HepG2 (cell line): Measurements from ENCODE around the gene KANSL1. TPM values are rescaled to one million over a fixed set of nuclear protein-coding genes. Genes with fewer than 3 reads are reported as not detected.
A peak's percentile ranks its signal among the peaks of the same experiment; 100 is the strongest.

ENCODE experiments used
- ATAD3A ChIP-seq: sonication (generic); formaldehyde crosslinking; IDR thresholded peaks from 2 replicates; pipeline ENCODE4 v1.4.0; 2020; ENCODE audit warnings: missing genetic modification reagents
- EED ChIP-seq: sonication (generic); formaldehyde crosslinking; IDR thresholded peaks from 2 replicates; pipeline ENCODE4 v1.5.0; 2020; ENCODE audit warnings: mild to moderate bottlenecking, missing genetic modification reagents
- HDAC6 ChIP-seq: fragments of 200-600 bp; sonication (generic); IDR thresholded peaks from 2 replicates; pipeline ENCODE4 v1.7.0; 2017; ENCODE audit warnings: mild to moderate bottlenecking, antibody characterized with exemption, low read length, low read depth
- HMGA1 ChIP-seq: sonication (generic); formaldehyde crosslinking; conservative IDR thresholded peaks from 2 replicates; pipeline ENCODE4 v1.4.0; 2020; ENCODE audit warnings: missing genetic modification reagents
- IKZF4 ChIP-seq: sonication (generic); formaldehyde crosslinking; IDR thresholded peaks from 2 replicates; pipeline ENCODE4 v1.5.1; 2020; ENCODE audit warnings: borderline replicate concordance, mild to moderate bottlenecking, low read depth, missing genetic modification reagents; ENCODE audit errors: not compliant biosample characterization
- KAT8 ChIP-seq: IDR thresholded peaks from 2 replicates; pipeline ENCODE4 v1.6.1; 2016; ENCODE audit warnings: missing genetic modification reagents, missing compliant biosample characterization
- MBNL3 ChIP-seq: fragments of 250-450 bp; sonication (Bioruptor Pico); conservative IDR thresholded peaks from 2 replicates; pipeline ENCODE4 v1.8.0; 2022; ENCODE audit warnings: mild to moderate bottlenecking, inconsistent platforms
- MXD3 ChIP-seq: IDR thresholded peaks from 2 replicates; pipeline ENCODE4 v1.6.1; 2016; ENCODE audit warnings: mild to moderate bottlenecking, missing biosample characterization, missing genetic modification reagents
- NFRKB ChIP-seq: fragments of 450-650 bp; IDR thresholded peaks from 2 replicates; pipeline ENCODE4 v1.6.1; 2017
- NR2C2 ChIP-seq: sonication (generic); formaldehyde crosslinking; IDR thresholded peaks from 2 replicates; pipeline ENCODE4 v1.4.0; 2020; ENCODE audit warnings: missing genetic modification reagents, mild to moderate bottlenecking, moderate library complexity, borderline replicate concordance
- PLRG1 ChIP-seq: fragments of 450-650 bp; conservative IDR thresholded peaks from 2 replicates; pipeline ENCODE4 v1.6.1; 2016
- SIN3B ChIP-seq: fragments of 150-350 bp; IDR thresholded peaks from 2 replicates; pipeline ENCODE4 v1.6.1; 2014; ENCODE audit warnings: low read length
- TP53 ChIP-seq: sonication (generic); formaldehyde crosslinking; conservative IDR thresholded peaks from 2 replicates; pipeline ENCODE4 v1.4.0; 2020; ENCODE audit warnings: missing genetic modification reagents
- TRIM22 ChIP-seq: fragments of 450-650 bp; IDR thresholded peaks from 2 replicates; pipeline ENCODE4 v1.6.1; 2017
- TSC22D2 ChIP-seq: sonication (generic); formaldehyde crosslinking; IDR thresholded peaks from 2 replicates; pipeline ENCODE4 v1.5.1; 2020; ENCODE audit warnings: missing genetic modification reagents, mild to moderate bottlenecking, borderline replicate concordance
- YEATS4 ChIP-seq: sonication (generic); formaldehyde crosslinking; IDR thresholded peaks from 2 replicates; pipeline ENCODE4 v1.4.0; 2020; ENCODE audit warnings: missing genetic modification reagents, borderline replicate concordance
- ZBTB33 ChIP-seq: sonication (generic); formaldehyde crosslinking; IDR thresholded peaks from 2 replicates; pipeline ENCODE4 v1.4.0; 2020; ENCODE audit warnings: missing genetic modification reagents
- ZFP36 ChIP-seq: fragments of 150-350 bp; IDR thresholded peaks from 2 replicates; pipeline ENCODE4 v1.6.1; 2018; ENCODE audit warnings: borderline replicate concordance, low read length, low read depth; ENCODE audit not compliant: partially characterized antibody
- ZNF264 ChIP-seq: sonication (generic); formaldehyde crosslinking; IDR thresholded peaks from 2 replicates; pipeline ENCODE4 v1.4.0; 2020; ENCODE audit warnings: missing genetic modification reagents
- ZNF513 ChIP-seq: sonication (generic); formaldehyde crosslinking; conservative IDR thresholded peaks from 2 replicates; pipeline ENCODE4 v1.5.0; 2020; ENCODE audit warnings: missing genetic modification reagents
- ZNF7 ChIP-seq: IDR thresholded peaks from 2 replicates; pipeline ENCODE4 v1.6.1; 2016; ENCODE audit warnings: missing biosample characterization, missing genetic modification reagents
- polyA plus RNA-seq, 8 experiments: library from polyadenylated mRNA; depleted of rRNA in 3 of 8; stranded (reverse) in 7 of 8; unstranded in 1 of 8; fragments of >200 nt; fragmentation: Illumina TruSeq in 4 of 8; extraction: Trizol in 4 of 8; gene quantifications; 2 replicates each; pipeline versions ENCODE4 v1.2.1 to v1.2.3, GENCODE V29; 2011 to 2016; ENCODE audit warnings: low read depth in 4 of 8, missing spikeins in 1 of 8, mixed read lengths in 1 of 8; ENCODE audit not compliant: insufficient read depth in 1 of 8
- total RNA-seq, 5 experiments: library from RNA; depleted of rRNA; stranded (reverse); fragments of >200 nt; fragmentation: Illumina TruSeq; extraction: Trizol; gene quantifications; 2 replicates each; pipeline ENCODE4 v1.2.3, GENCODE V29; 2016; ENCODE audit warnings: low read depth in 1 of 5
- TF ChIP-seq, protein P1 (sequence below), 2 experiments: sonication (generic) in 1 of 2; formaldehyde crosslinking in 1 of 2; IDR thresholded peaks; 2 replicates each; pipeline versions ENCODE4 v1.5.1 to v1.6.1; 2011 to 2020; ENCODE audit warnings: borderline replicate concordance in 1 of 2, low read depth in 1 of 2, low read length in 1 of 2, mild to moderate bottlenecking in 1 of 2, missing genetic modification reagents in 1 of 2, moderate library complexity in 1 of 2

KANSL1 gene
- total and polyA plus RNA-seq, 2 of the 13 experiments (the other 11 are each of a cell fraction or from before 2014, with no cell fraction given): 24.0 to 59.6 TPM

- TF ChIP-seq, protein P1, sequence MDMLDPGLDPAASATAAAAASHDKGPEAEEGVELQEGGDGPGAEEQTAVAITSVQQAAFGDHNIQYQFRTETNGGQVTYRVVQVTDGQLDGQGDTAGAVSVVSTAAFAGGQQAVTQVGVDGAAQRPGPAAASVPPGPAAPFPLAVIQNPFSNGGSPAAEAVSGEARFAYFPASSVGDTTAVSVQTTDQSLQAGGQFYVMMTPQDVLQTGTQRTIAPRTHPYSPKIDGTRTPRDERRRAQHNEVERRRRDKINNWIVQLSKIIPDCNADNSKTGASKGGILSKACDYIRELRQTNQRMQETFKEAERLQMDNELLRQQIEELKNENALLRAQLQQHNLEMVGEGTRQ (IDR thresholded peaks at IDR 0.05; ENCODE audit: low read depth, low read length): peak; percentile 79
- TF ChIP-seq, protein P1 (CRISPR knock-in tag; IDR thresholded peaks at IDR 0.05; ENCODE audit: borderline replicate concordance): peak; percentile 63; the same call in 1 of the 2 replicates
- TF ChIP-seq HMGA1 (CRISPR knock-in tag): no peak
- TF ChIP-seq PLRG1: no peak
- no peak for TF ChIP-seq ZNF7 (CRISPR knock-in tag)
- no peak for TF ChIP-seq NFRKB
- TF ChIP-seq MBNL3 (CRISPR knock-in tag): no peak
- no peak for TF ChIP-seq ZBTB33 (CRISPR knock-in tag)
- TF ChIP-seq NR2C2: no peak
- no peak; the same call in 1 of the 2 replicates for TF ChIP-seq KAT8 (CRISPR knock-in tag)
- TF ChIP-seq ZNF513 (CRISPR knock-in tag): no peak
- TF ChIP-seq MXD3: no peak
- peak; percentile 53; the same call in 1 of the 2 replicates for TF ChIP-seq SIN3B
- TF ChIP-seq ZNF264 (CRISPR knock-in tag): no peak
- TF ChIP-seq EED (CRISPR knock-in tag): no peak
- no peak for TF ChIP-seq TSC22D2 (CRISPR knock-in tag)
- no peak for TF ChIP-seq IKZF4 (CRISPR knock-in tag)
- peak; percentile 63 for TF ChIP-seq ZFP36
- TF ChIP-seq HDAC6: no peak
- TF ChIP-seq ATAD3A (CRISPR knock-in tag): no peak
- TF ChIP-seq TP53 (CRISPR knock-in tag): no peak
- TF ChIP-seq YEATS4 (CRISPR knock-in tag): no peak; the same call in 1 of the 2 replicates
- TF ChIP-seq TRIM22: no peak
- TF ChIP-seq, all 625 proteins: peak for 77
Observed at GRCh38 chr17:46192439-46193150, 634 bp downstream of the KANSL1 start (continued).
